Prostate gland (tissue), 2 donors: ENCODE data around the gene PIK3IP1.

Experiments
- POLR2A ChIP-seq: fragments of 450-650 bp; IDR thresholded peaks from one replicate; pipeline ENCODE4 v1.6.1; 2016; ENCODE audit warnings: antibody characterized with exemption, mild to moderate bottlenecking
- TF ChIP-seq, protein P1 (sequence below), 4 experiments: fragments of 200-600 bp in 2 of 4; fragments of 450-650 bp in 2 of 4; sonication (generic) in 2 of 4; IDR thresholded peaks; 1 replicate in 3 of 4; 2 replicates in 1 of 4; pipeline ENCODE4 v1.5.1; 2016 to 2019; ENCODE audit warnings: antibody characterized with exemption in 4 of 4, mild to moderate bottlenecking in 2 of 4, moderate library complexity in 2 of 4

DNA sequence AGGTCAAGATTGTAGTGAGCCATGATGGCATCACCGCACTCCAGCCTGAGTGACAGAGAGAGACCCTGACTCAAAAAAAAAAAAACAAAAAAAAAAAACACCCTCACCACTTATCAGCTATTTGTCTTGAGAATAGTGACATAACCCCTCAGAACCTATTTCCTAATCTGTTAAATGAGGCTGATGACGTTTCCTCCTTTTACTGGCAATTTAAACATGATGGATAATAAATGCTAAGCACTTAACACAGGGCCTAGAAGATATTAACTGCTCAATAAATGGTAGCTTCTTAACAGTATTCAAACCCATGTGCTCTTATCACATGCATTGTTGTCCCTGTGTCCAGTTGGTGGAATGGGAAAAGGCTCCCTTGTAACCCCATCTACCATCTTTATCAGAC lies 45.6 kb downstream of the PIK3IP1 start:
- TF ChIP-seq, protein P1, sequence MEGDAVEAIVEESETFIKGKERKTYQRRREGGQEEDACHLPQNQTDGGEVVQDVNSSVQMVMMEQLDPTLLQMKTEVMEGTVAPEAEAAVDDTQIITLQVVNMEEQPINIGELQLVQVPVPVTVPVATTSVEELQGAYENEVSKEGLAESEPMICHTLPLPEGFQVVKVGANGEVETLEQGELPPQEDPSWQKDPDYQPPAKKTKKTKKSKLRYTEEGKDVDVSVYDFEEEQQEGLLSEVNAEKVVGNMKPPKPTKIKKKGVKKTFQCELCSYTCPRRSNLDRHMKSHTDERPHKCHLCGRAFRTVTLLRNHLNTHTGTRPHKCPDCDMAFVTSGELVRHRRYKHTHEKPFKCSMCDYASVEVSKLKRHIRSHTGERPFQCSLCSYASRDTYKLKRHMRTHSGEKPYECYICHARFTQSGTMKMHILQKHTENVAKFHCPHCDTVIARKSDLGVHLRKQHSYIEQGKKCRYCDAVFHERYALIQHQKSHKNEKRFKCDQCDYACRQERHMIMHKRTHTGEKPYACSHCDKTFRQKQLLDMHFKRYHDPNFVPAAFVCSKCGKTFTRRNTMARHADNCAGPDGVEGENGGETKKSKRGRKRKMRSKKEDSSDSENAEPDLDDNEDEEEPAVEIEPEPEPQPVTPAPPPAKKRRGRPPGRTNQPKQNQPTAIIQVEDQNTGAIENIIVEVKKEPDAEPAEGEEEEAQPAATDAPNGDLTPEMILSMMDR (IDR thresholded peaks at IDR 0.05): no peak
- no peak for TF ChIP-seq POLR2A
